ENCODE measurements around the gene TACC2.
"Not testable (repeated sequence)": the region's sequence is repeated elsewhere in the genome, so short reads cannot be mapped to it uniquely, and the experiment has no call there.

The TACC2 gene

DNA sequence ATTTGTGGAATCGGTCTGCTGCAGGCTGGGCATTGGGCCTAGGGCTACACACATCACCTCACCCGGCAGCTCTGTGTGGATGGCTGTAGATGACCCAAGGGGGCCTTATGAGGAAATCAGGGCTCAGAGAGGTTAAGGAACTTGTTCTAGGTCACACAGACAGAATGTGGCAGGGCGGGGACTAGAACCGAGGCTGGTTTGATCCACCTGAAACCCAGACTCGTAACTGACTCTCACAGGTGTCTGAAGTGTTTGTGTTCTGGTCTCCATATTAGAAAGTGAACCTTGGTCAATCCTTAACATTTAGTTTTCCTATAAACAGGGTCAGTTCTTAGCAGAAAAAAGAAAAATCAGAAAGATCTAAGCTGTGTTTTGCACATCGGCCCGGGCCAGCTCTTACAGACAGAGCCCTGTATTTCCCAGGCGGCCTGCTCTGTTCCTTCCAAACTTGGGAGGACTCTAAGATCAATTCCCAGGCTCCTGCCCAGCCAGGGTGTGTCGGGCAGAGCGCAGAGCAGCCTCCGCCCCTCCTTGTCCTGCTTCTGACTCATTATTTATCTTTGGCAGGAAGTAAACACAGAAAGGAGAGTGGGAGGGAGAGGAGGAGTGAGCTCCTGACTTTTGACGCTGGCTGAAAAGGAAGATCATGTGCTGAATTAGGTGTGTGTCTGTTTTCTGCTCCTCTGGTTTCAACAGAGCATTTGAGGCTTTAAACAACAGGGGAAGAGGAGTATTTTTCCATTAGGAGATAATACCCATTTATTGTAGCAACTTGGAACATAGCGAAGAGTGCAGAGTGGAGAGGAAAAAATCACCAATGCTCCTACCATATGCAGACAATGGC is 74.1 kb downstream of the TACC2 start:
- DNase-seq, result no peak

DNA sequence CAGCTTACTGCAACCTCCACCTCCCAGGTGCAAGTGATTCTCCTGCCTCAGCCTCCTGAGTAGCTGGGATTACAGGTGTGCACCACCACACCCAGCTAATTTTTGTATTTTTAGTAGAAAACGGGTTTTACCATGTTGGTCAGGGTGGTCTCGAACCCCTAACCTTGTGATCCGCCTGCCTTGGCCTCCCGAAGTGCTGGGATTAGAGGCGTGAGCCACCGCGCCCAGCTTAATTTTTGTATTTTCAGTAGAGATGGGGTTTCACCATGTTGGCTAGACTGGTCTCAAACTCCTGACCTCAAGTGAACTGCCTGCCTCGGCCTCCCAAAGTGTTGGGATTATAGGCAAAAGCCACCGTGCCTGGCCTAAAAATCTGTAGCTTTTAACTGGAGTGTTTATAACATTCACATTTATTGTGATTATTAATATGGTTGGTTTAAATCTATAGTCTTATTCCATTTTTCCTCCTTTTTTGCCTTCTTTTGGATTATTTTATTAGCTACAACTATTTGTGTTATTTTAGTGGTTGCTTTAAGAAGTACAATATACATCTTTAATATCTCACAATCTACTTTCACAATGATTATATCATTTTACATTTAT is 77.5 kb downstream of the TACC2 start:
- DNase-seq, result not testable (repeated sequence)

DNA sequence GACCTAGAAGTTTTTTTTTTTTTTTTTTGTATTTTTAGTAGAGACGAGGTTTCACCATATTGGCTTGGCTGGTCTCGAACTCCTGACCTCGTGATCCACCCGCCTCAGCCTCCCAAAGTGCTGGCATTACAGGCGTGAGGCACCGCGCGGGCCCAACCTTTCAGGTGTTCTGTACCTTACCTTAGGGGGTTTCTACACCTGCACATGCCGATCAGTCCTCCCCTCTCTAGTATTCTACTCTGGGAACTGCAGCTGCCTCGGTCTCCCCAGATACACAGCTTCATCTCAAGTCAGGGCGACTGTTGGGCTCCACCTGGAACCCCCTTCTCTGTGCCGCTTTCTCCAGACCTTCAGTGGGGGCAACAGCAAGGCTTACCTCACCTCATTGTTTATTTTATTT is 79.9 kb downstream of the TACC2 start:
- no peak for DNase-seq

- no peak for DNase-seq
These were observed 83.5 kb downstream of the TACC2 start for GRCh38 chr10:122072491-122072890.

DNA sequence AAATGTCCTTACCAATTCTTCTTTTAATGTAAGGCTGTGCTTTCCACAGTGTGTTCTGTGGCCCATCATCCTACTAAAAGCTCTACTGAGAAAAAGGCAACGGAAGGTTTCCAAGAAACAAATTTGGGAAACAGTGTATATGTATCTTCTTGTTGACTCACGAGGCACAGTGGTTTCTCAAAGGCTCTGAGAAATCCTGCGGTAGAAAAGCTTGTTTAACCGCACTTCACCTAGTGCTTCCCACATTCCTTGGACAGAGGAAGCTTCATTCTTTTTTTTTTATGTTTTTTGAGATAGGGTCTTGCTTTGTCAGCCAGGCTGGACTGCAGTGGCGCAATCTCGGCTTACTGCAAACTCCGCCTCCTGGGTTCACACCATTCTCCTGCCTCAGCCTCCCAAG is 84.5 kb downstream of the TACC2 start:
- no peak for DNase-seq

GRCh38 chr10:122075171-122075570 is 86.2 kb downstream of the TACC2 start:
- no peak for DNase-seq

GRCh38 chr10:122075876-122076275 is 86.9 kb downstream of the TACC2 start:
- not testable (repeated sequence) for DNase-seq

GRCh38 chr10:122077311-122077875 is 88.4 kb downstream of the TACC2 start:
- no peak for DNase-seq

DNA sequence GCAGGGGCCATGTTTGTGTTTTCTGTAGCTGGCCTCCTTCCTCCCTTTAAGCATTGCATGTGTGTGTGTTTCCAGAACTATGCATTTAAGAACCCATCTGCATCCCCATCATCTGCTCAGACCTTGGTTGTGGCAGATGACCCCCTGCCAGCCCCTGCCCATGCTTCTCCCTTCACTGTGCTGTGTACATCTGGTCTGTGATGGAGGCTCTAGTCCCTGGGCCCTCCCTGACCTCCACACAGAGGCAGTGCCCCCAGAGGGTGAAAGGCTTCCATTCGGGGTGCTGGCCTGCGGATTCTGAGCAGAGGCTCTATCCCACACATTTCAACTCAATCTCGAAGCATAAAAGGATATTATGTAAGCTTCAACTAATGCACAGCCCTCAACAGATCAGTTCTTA is 89.4 kb downstream of the TACC2 start:
- DNase-seq, result no peak

DNA sequence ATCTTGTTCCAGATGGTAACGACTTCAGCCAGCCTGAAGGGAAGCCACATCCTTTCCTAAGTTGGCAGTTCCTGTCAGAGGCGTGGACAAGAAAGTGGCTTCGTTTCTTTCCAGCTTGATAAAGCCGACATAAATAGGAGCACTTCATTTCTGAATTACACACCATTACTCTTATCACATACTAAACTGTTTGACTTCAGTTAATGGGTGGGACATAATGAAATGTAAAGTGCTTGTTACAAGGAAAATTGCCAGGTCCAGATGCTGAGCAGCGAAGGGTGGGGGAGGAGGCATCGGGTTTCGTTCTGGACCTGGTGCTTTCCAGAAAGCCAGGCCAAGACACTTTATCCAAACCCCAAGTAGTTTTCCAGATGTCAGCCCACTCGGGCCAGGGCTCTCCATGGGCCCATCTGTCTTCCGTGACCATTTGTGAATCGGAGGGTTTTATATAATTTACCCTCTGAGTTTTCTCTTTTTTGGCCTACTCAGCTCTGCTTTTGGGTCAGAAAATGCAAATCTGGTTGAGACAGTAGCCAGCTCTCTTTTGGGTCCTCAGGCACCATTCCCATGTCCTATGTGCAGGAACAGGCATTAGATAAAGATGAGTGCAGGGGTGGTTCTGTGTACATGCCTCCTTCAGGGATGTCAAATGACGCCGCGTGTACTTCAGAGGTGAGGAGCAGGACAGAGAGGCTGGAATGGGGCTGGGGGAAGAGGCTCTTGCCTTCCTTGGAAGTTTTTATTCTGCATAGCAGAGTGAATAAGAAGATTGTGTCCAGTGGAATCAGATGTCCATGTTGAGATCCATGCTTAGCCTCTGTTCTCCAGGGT is 90.2 kb downstream of the TACC2 start:
- no peak for DNase-seq

- DNase-seq, result no peak
These were observed 93.9 kb downstream of the TACC2 start for GRCh38 chr10:122082616-122083477.

DNA sequence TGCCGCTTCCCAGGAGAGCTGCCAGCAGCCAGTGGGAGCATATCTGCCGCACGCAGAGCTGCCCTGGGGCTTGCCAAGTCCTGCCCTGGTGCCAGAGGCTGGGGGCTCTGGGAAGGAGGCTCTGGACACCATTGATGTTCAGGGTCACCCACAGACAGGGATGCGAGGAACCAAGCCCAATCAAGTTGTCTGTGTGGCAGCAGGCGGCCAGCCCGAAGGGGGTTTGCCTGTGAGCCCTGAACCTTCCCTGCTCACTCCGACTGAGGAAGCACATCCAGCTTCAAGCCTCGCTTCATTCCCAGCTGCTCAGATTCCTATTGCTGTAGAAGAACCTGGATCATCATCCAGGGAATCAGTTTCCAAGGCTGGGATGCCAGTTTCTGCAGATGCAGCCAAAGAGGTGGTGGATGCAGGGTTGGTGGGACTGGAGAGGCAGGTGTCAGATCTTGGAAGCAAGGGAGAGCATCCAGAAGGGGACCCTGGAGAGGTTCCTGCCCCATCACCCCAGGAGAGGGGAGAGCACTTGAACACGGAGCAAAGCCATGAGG is 94.6 kb downstream of the TACC2 start:
- no peak for DNase-seq

DNA sequence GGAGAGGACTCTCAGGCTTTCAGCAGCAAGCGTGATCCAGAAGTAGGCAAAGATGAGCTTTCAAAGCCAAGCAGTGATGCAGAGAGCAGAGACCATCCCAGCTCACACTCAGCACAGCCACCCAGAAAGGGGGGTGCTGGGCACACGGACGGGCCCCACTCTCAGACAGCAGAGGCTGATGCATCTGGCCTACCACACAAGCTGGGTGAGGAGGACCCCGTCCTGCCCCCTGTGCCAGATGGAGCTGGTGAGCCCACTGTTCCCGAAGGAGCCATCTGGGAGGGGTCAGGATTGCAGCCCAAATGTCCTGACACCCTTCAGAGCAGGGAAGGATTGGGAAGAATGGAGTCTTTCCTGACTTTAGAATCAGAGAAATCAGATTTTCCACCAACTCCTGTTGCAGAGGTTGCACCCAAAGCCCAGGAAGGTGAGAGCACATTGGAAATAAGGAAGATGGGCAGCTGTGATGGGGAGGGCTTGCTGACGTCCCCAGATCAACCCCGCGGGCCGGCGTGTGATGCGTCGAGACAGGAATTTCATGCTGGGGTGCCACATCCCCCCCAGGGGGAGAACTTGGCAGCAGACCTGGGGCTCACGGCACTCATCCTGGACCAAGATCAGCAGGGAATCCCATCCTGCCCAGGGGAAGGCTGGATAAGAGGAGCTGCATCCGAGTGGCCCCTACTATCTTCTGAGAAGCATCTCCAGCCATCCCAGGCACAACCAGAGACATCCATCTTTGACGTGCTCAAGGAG is 95.5 kb downstream of the TACC2 start:
- no peak for DNase-seq

GRCh38 chr10:122085423-122085911 is 96.5 kb downstream of the TACC2 start:
- no peak for DNase-seq

- no peak for DNase-seq
These were observed 97.7 kb downstream of the TACC2 start for GRCh38 chr10:122086416-122087240.

GRCh38 chr10:122087436-122087835 is 98.5 kb downstream of the TACC2 start:
- DNase-seq, result no peak

DNA sequence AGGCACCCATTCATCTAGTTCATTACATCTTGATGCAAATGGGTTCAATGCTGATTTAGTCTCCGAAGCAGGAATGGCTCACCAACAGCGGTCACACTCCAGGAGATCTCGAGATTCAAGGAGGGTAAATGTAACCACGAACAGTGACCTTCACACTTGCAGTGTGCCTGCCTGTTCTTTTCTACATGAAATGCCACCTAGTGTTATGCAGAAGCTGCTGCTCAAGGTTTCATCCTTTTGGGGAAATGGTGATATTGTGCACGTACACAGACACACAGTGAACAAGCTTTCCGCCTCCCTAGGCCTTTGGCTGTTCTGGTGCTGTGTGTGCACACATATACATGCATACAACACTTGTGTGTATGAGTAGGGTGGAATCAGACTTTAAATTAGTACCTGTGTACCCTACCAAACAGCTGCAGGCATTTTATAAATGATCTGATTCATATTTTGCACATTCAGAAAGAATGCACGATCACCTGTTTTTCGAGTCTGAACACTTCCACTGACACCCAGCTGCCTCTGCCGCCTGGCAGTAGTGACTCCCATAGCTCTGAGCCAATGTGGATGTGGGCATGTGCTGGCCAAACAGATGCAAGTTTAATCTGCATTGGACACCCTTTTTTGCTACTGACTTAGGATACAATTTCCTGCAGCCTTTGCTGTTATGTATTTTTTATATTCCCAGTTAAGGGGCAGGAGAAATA is 100.5 kb downstream of the TACC2 start:
- DNase-seq, result no peak

- DNase-seq, result no peak
These were observed 102.8 kb downstream of the TACC2 start for GRCh38 chr10:122091722-122092121.

GRCh38 chr10:122093076-122093475 is 104.1 kb downstream of the TACC2 start:
- no peak for DNase-seq

All from activated gamma-delta T cell (primary cell).